ENCODE data around the gene TAMALIN.

GRCh38 chr12:52024845-52025230, 18.1 kb downstream of the TAMALIN start:
- TF ChIP-seq CTCF (IDR thresholded peaks at IDR 0.05) = no peak
- no peak for TF ChIP-seq POLR2A (IDR thresholded peaks at IDR 0.05)

All from ovary (tissue), 3 donors.